Adrenal gland (tissue), 5 donors: ENCODE results near the gene MRPS22.

Experiments
- CTCF ChIP-seq, 6 experiments: fragments of 450-650 bp in 4 of 6; fragments of 200-600 bp in 2 of 6; sonication (generic) in 1 of 6; IDR thresholded peaks; 1 replicate in 5 of 6; 2 replicates in 1 of 6; pipeline versions ENCODE4 v1.5.1 to v1.8.0; 2016 to 2021; ENCODE audit warnings: antibody characterized with exemption in 6 of 6, mild to moderate bottlenecking in 2 of 6, moderate library complexity in 1 of 6
- POLR2A ChIP-seq, 2 donors: fragments of 450-650 bp; IDR thresholded peaks; one replicate each; pipeline ENCODE4 v1.6.1; 2017; ENCODE audit warnings: antibody characterized with exemption in 2 of 2, mild to moderate bottlenecking in 2 of 2, moderate library complexity in 1 of 2
- donor health status: DM: no; HTN: no; CAD: no.

- TF ChIP-seq CTCF (IDR thresholded peaks at IDR 0.05) (no peak), POLR2A (IDR thresholded peaks at IDR 0.05) (no peak)
Measured at GRCh38 chr3:139394116-139394515, 50.3 kb downstream of the MRPS22 start.
